Measurements from ENCODE around the gene HMSD. TPM values are rescaled to one million over a fixed set of nuclear protein-coding genes. Genes with fewer than 3 reads are reported as not detected.

The HMSD gene
- total RNA-seq, 6 donors from 2014 or later, result 0.30 to 2.9 (median 1.0) TPM; not detected in 2

DNA sequence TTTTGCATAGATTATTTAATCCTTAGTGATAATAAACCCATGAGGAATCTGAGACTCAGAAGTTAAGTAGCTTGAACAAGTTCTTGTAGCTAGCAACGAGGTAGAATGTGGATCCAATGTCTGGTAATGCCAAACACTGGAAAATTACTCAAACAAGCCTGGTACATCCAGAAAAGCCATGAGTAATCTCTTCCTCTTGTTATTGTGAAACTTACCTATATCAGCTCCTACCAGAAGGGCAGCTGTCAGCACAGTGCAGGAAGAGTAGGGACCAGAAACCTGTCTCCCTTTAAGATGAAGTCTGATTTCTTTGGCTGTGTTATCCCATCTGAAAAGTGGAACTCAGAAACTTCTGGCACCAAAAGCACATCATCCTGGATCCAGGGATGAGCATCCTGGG, 13.0 kb downstream of the HMSD start:
- ATAC-seq (ENCODE audit: low FRiP score in 2 of 2) (no peak), DNase-seq (no peak)
- H3K9me3 ChIP-seq, result no peaks in the 10 kb centered on the region
- no peaks in the 10 kb centered on the region for H3K4me1 ChIP-seq
- no peak for TF ChIP-seq POLR2A (IDR thresholded peaks at IDR 0.05)
- TF ChIP-seq POLR2AphosphoS5 (IDR thresholded peaks at IDR 0.05), result no peak
- TF ChIP-seq, protein P1, sequence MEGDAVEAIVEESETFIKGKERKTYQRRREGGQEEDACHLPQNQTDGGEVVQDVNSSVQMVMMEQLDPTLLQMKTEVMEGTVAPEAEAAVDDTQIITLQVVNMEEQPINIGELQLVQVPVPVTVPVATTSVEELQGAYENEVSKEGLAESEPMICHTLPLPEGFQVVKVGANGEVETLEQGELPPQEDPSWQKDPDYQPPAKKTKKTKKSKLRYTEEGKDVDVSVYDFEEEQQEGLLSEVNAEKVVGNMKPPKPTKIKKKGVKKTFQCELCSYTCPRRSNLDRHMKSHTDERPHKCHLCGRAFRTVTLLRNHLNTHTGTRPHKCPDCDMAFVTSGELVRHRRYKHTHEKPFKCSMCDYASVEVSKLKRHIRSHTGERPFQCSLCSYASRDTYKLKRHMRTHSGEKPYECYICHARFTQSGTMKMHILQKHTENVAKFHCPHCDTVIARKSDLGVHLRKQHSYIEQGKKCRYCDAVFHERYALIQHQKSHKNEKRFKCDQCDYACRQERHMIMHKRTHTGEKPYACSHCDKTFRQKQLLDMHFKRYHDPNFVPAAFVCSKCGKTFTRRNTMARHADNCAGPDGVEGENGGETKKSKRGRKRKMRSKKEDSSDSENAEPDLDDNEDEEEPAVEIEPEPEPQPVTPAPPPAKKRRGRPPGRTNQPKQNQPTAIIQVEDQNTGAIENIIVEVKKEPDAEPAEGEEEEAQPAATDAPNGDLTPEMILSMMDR (IDR thresholded peaks at IDR 0.05), result no peak
- no peak for TF ChIP-seq EP300 (IDR thresholded peaks at IDR 0.05)
- H3K27ac ChIP-seq, result no peak overlapping the region
- no peaks in the 10 kb centered on the region for H3K36me3 ChIP-seq
- H3K4me3 ChIP-seq, result no peak overlapping the region
- 27 to 33% methylated on average over 1 of the region's 1 CpG for WGBS, 2 donors
- H3K27me3 ChIP-seq, result no peaks in the 10 kb centered on the region

- H3K27ac ChIP-seq, result no peak overlapping the region
- H3K9me3 ChIP-seq, result no peaks in the 10 kb centered on the region
- 53 to 56% methylated on average over 1 of the region's 1 CpG for WGBS, 2 donors
- no peaks in the 10 kb centered on the region for H3K4me1 ChIP-seq
- TF ChIP-seq POLR2A (IDR thresholded peaks at IDR 0.05), result no peak
- TF ChIP-seq, protein P1 (IDR thresholded peaks at IDR 0.05), result peak; percentile 54 to 82 (median 68)
- H3K27me3 ChIP-seq, result no peaks in the 10 kb centered on the region
- no peaks in the 10 kb centered on the region for H3K36me3 ChIP-seq
- DNase-seq (peak in 1 of 2 donors; percentile 42), ATAC-seq (ENCODE audit: low FRiP score in 2 of 2) (peak; percentile 79 to 88)
- H3K4me3 ChIP-seq, result no peak overlapping the region
Measured at GRCh38 chr18:63963615-63964256, 14.6 kb downstream of the HMSD start.

- DNase-seq, result no peak
- Histone ChIP-seq H3K27me3 (no peaks in the 10 kb centered on the region), H3K4me3 (no peak overlapping the region), H3K36me3 (no peaks in the 10 kb centered on the region), H3K4me1 (peaks cover 6 to 7% (median 7%) of the 10 kb centered on the region in 4 donors), H3K9me3 (no peaks in the 10 kb centered on the region), H3K27ac (no peak overlapping the region)
- ATAC-seq (ENCODE audit: low FRiP score in 2 of 2), result no peak
- TF ChIP-seq, protein P1 (IDR thresholded peaks at IDR 0.05), result no peak
- no peak for TF ChIP-seq POLR2AphosphoS5 (IDR thresholded peaks at IDR 0.05)
- no peak for TF ChIP-seq EP300 (IDR thresholded peaks at IDR 0.05)
Measured at GRCh38 chr18:63964908-63965307, 15.8 kb downstream of the HMSD start.

- Histone ChIP-seq H3K4me3 (no peak overlapping the region), H3K27ac (no peak overlapping the region), H3K9me3 (no peaks in the 10 kb centered on the region), H3K36me3 (no peaks in the 10 kb centered on the region), H3K27me3 (no peaks in the 10 kb centered on the region), H3K4me1 (peaks cover 6 to 8% (median 7%) of the 10 kb centered on the region in 4 donors)
- DNase-seq (no peak), ATAC-seq (ENCODE audit: low FRiP score in 2 of 2) (no peak)
- TF ChIP-seq EP300 (IDR thresholded peaks at IDR 0.05) (no peak), POLR2A (IDR thresholded peaks at IDR 0.05) (no peak), POLR2AphosphoS5 (IDR thresholded peaks at IDR 0.05) (no peak)
- TF ChIP-seq, protein P1 (IDR thresholded peaks at IDR 0.05), result no peak
- WGBS, 2 donors, result 86 to 87% methylated on average over 5 of the region's 5 CpGs
Measured at GRCh38 chr18:63965716-63966330, 16.7 kb downstream of the HMSD start.

Measured in upper lobe of left lung (tissue), 6 donors.